GM19468 (cell line): ENCODE measurements around the gene CFP.
"Not testable (repeated sequence)": the region's sequence is repeated elsewhere in the genome, so short reads cannot be mapped to it uniquely, and the experiment has no call there.

ENCODE experiments used
- ATAC-seq: cut with Tn5 transposase; IDR thresholded peaks from one replicate; pipeline ENCODE4 v1.9.1; 2021; ENCODE audit warnings: mild to moderate bottlenecking, moderate library complexity, moderate number of reproducible peaks; ENCODE audit not compliant: unreplicated experiment; ENCODE audit errors: extremely low read depth

CFP gene

DNA sequence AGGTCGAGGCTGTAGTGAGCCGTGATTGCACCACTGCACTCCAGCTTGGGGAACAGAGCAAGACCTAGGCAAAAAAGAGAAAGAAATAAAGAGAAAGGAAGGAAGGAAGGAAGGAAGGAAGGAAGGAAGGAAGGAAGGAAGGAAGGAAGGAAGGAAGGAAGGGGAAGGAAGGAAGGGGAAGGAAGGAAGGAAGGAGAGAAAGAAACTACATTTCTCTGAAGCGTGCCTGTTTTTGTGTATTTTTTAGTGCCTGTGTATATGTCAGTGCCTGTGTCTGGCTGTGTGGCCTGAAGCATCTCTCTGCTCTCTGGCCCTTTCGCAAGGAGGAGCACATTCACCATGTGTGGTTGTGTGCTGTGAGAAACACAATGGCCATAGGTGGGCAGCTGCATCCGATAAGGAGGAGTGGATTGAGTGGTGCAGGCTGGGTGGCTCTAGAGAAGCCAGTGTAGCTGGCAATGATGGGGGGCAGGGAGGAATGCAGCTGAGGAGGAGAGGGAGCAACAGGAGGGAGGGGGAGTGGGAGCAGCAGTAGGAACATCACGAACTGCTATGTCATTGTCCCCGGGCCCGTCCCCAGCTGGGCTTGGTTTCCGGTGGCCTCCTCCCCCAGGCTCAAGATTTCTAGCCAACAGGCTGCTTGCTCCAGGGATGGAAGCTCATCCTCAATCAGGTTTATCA lies 21.5 kb downstream of the CFP start:
- no peak for ATAC-seq

DNA sequence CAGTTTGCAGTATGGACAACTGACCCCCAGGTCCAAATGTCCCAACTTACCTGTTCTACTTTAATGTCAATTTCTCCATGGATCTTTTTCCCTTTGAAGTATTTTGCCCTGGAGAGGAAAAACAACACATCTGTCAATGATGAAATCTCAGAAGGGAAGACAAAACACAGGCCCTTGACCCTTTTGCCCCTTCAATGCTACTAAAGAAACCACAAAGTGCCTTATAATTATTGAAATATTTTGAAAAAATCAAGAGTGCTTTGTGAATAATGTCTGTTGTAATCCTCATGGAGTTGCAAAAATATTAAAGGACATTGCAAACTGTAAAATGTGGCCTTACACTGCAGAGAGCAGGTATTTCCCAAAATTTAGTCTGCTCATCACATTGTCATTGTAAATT lies 22.6 kb downstream of the CFP start:
- ATAC-seq, result no peak

DNA sequence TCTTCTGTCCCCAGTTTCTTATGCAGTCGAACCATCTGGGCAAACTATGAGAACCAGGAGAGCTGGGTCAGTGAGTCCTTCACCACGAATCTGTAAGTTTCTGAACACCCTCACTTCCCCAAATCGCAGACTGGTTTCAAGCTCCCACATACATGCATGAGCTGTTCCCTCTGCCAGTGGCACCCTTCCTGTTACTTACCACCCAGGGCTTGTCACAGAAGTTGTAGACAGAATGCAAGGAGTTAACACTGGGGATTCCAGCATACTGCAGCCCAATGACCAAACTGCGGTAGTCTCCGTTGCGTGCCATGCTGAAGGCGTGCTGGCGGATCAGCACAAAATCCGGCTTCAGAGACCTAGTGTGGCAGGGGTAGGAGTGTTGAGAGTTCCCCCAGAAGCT lies 24.7 kb downstream of the CFP start:
- ATAC-seq, result no peak

DNA sequence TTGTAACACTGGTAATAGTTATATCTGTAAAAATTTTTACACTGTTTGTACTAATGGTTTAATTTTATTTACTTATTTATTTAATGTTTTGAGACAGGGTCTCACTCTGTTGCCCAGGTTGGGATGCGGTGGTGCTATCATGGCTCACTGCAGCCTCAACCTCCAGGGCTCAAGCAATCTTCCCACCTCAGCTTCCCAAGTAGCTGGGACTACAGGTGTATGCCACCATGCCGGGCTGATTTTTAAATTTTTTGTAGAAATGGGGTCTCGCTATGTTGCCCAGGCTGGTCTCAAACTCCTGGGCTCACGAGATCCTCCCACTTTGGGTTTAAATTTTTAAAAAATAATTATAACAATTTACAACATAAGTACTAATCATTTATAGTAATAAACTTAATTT lies 26.6 kb downstream of the CFP start:
- ATAC-seq, result not testable (repeated sequence)

DNA sequence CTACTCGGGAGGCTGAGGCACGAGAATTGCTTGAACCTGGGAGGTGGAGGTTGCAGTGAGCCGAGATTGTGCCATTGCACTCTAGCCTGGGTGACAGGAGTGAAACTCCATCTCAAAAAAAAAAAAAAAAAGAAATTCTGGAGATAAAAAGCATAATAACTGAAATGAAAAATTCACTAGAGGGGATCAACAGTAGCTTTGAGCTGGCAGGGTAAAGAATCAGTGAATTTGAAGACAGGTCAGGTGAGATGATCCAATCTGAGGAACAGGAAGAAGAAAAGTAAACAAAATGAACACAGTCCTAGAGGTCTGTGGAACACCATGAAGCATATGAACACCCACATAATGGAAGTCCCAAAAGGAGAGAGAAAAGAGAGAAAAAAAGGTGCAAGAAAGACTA lies 32.5 kb downstream of the CFP start:
- no peak for ATAC-seq

DNA sequence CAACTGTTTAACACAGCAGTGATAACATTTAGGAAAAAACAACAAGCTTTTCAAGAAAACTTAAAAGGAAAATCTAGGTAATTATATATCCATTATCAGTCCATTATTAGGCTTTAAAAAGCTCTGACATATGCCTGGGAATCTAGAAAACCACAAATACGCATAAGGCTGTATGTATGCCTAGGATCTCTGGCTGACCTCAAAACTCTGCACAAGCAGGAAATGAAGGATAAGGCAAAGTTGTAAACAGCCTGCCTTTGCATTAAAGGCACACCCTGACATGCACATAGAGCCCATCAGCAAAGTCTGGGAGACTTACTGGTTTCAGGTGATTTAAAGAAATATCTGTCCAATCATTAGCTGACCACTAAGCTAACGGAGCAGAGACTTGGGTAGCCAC lies 33.5 kb downstream of the CFP start:
- no peak for ATAC-seq

DNA sequence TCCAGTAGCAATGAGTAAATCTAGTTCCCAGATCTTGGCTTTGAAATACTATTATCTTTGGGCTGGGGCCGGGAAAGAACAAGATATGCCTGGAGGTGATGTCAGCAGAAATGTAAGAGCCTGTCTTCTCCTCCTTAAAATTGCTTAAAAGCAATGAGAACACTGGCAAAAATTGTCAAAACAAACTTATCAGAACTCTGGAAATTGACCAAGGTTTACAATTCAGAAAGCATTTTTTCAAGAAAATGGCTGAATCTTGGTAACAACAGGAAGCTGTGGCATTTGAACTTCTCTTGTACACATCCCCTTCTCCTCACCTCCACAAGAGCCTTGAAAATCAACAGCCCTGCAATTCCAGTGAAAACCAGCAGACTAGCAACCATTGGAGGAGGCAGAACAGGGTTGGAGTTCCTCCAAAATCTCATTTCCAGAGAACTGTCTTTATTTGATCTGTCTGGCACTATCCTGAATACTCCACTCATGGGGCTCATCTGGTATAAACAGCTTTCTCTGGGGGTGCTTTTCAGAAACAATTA lies 33.9 kb downstream of the CFP start:
- no peak for ATAC-seq

DNA sequence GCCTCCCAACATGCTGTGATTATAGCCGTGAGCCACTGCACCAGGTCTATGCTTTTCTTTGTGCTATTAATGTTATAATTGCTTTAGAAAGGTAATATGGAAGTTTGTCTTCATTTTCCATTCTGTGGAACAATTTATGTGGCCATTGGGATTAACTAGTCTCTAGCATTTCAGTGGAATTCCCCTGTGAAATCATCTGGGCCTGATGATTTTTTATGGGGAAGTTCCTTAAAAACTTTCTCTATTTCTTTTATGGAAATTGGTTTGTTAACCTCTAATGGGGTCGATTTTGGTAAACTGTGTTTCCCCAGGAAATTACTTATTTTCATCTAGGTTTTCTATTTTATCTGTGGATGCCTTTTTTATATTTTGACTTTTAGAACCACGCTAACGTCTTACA lies 36.2 kb downstream of the CFP start:
- ATAC-seq, result no peak

DNA sequence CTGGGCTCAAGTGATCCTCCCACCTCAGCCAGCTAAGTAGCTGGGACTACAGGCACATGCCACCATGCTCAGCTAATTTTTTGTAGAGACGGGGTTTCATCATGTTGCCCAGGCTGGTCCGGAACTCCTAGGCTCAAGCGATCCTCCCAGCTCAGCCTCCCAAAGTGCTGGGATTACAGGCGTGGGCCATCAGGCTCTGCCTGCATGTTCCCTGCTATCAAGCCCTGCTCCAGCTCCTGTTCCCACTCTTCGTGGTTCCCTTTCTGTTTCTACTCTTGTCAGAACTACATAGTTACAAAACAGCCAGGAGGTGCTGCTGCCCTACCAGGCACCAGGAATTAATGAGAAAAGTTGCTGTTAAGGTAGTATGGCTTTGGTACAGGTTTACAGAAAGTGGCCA lies 38.7 kb downstream of the CFP start:
- ATAC-seq, result no peak

DNA sequence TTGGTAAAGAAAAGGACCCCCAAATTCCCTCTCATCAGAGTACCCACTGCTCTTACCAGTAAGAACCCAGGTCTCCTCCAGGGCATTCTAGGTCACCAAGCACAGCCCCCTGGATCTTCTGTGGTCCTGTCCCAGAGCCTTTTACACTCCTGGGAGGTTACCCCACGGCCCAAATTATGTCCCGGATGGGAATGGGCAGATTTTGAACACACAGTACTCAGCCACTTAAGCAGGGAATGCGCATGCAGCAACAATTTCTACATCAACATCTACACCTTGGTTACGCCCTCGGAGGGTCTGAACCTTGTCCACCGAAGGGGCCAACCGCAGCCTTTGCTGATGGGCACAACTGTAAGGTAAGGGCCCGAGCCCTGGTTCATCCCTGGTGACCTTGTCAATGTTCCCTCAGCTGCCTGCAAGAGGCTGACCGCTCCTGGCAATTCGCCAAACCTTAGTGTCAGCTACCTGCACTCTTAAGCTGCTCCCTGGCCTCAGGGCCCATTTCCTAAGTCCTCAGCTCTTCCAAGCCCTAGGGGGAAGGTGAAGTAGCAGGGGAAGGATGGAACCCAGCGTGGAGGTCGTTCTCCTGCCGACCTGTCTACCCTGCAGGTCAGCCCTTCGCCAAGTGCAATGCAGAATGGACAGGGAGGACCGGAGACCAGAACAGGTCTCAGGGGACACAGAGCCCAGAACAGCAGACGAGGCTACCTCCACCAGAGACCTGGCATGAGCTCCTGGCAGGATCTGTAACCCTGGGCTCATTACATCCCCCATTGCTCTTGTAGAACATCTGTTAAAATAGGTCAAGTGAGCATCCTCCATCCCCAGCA lies 41.6 kb downstream of the CFP start:
- no peak for ATAC-seq

DNA sequence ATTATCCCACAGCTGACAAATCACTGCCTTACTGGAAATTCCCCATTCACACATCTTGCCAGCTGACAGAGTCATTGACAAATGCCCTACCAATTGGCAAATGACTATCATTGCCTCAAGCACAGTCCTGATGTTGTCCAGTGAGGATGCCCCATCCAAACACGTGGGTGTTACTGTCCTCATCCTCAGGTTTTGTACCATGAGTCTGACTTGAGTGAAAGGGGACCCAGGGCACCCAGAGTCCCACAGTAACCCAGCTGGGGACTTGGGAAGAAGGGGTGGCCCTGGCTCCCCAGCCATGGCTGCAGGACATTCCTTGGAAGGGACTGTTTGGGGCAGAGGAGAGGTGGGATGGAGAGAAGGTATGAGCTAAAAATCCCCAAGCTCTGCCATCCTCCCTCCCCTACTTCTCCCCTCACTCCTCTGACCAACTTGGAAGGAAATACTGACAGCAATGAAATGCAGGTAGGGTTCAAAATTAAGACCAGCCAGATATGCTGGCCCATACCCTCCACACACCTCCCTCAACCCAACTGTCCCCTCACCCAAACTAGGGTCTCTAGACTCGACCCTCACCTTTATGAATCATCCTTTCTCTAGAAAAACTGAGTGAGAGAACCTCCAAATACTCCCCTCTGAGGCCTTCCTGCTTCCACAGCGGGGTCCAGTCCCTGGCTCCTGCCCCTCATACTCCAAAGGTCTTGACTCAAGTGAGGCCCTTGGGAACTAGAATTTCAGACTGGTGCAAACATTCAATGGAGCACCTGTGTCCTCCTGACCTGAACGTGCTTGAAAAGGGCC lies 42.4 kb downstream of the CFP start:
- no peak for ATAC-seq

DNA sequence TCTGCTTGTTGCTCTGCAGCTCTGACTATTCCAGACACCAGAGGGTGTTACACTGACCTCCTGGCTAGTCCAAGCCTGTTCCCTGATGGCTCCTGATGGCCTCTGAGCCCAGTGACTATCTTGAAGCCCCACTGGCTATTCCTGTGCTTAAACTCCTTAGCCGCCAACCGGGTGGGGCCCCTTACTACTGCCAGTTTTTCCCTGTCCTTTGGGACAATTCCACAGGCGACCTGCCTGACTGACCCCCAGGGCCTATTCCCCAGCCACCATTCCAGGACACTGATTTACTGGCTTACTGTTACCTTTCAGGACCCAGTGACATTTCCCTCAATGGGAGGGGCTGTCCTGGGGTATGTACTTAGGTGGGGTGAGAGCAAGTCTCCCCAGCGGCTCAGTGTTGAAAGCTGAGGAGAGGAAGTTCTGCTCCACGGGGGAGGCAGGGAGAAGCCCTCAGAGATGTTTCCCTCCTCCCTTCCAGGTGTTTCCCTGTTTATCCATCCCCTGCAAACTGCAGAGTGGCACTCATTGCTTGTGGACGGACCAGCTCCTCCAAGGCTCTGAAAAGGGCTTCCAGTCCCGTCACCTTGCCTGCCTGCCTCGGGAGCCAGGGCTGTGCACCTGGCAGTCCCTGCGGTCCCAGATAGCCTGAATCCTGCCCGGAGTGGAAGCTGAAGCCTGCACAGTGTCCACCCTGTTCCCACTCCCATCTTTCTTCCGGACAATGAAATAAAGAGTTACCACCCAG lies 43.5 kb downstream of the CFP start:
- no peak for ATAC-seq

DNA sequence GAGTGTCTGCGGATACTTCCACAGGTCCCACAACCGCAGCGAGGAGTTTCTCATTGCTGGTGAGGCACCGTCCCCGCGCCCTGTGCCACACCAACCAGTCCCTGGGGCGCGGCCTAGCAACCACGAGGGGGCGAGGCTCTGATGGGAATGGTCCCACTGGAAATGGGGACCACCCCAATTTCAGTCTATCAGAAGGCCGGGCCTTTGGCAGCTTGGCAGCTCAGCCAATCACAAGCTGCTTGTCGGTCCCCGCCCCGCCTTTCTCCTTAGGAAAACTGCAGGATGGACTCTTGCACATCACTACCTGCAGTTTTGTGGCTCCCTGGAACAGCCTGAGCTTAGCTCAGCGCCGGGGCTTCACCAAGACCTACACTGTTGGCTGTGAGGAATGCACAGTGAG lies 44.5 kb downstream of the CFP start:
- no peak for ATAC-seq

DNA sequence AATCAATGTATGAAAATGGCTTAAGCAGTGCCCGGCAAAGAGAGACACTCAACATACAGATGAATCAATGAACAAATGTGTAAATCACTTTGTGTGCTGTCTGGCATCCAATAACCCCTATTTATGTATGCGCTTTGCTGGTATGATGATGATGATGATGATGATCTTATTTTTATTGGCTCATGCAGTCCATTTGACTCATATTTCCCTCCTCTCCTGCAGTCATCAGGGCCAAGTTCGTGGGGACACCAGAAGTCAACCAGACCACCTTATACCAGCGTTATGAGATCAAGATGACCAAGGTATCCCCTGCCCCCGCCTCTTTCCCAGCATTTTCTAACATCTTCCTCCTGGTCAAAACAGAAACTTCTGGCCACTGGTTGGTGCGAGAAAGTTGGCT lies 45.0 kb downstream of the CFP start:
- no peak for ATAC-seq

DNA sequence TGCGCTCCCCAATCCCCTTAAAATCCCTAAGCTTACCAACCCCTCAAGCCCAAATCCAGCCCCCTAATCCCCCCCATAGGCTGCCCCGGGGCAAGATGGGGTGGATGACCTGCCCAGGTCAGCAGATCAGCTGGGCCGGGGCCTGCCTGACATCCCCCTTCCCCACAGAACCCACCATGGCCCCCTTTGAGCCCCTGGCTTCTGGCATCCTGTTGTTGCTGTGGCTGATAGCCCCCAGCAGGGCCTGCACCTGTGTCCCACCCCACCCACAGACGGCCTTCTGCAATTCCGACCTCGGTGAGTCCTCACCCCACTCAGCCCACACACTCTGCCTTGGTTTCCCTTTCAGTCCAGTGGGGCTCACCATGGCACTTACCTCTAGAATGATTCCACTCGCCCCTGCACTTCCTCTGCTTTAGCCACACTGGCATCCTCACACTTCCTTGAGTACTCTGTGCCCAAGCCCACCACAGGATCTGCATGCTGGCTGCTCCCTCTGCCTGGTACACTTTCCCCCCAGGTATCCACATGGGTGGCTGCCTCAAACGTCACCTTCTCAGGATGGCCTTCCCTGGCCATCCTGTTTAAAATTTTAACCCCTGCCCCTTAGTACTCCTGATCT lies 46.4 kb downstream of the CFP start:
- no peak for ATAC-seq

DNA sequence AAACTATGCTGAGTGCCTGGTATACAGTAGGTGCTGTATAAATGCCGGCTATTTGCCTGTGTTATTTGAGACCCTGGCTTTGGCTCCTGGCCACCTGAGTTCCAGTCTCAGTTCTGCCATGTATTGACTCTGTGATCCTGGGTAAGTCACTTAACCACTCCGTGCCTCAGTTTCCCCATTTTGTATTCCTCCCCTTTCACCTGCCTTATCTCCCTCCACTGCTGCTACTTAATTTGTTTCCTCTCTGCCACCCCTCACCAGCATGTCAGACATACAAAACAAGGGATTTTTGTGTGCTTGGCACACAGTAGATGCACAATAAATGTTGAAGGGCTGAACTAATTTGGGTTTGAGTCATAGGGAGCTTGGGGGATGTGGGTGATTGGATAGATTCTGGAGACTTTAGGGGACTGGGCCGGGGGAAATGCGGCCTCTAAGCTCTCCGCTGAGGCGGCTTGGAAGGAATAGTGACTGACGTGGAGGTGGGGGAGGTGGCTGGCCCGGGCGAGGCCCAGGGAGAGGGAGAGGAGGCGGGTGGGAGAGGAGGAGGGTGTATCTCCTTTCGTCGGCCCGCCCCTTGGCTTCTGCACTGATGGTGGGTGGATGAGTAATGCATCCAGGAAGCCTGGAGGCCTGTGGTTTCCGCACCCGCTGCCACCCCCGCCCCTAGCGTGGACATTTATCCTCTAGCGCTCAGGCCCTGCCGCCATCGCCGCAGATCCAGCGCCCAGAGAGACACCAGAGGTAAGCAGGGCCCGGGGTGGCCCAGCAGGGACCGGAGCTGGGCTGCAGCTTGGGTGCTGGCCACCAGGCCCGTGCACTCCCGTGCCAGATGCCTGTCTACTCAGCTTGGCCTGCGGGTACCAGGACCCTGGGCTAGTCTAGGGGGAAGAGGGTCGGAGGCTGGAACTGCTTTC lies 47.7 kb downstream of the CFP start, which contains the start of gene TIMP1:
TSS of gene TIMP1 (plus strand) at position 706 of the 917 bp plus-strand sequence. CDS start 980 bp downstream, outside the sequence.
- peak; percentile 56 for ATAC-seq

DNA sequence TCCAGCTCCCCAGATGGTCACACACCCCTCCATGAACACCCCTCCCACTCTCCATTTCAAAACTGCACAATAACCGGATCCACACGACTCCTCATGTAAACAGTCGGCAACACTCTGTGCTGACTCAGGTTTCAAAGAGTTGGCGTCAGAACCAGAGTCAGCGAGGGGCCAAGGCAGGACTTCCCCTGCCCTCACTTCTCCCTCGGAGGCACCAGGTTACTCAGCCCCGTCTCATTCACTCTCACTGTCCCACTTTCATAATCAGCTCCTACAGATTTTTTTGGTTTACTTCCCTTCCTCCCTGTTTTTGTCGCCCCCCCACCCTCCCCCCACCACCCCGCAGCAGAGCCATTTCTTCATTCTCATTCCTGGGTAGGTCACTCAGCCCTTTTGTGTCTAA lies 50.2 kb downstream of the CFP start:
- no peak for ATAC-seq

DNA sequence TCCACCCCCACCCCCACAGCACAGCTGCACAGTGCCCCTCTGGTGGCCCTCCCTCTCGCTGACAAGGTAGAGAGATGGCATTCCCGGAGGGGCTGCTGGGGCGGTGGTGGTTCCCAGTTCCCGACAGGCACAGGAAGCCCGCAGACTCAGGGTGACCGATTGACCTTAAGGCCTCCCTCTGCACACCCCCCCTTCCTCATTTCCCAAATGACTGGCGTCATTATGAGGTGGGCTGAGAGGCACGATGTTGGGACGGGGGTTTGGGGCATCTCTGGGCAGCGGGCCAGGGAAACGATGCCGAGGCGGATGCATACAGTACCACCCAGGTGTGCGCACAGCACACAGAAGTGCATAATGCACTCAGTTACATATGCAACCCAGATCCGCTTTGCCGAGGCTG lies 51.0 kb downstream of the CFP start:
- ATAC-seq, result no peak

DNA sequence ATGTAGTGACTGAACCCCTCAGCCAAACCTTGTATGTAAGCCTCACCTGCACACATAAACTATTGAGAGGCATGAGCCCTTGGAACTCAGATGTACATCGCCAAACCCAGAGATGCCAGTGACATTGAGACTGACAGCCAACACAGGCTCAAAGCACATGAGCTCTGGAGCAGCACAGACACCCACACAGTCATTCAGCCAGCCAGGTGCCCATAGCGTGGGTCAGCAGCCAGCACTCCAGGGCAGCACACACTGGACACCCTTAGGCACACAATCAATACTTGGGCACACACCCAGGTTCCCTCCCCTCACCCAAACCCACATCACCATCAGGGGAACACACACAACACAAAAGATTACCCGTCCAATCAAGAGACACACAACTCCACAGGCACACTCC lies 51.8 kb downstream of the CFP start:
- no peak for ATAC-seq
